NCI-H1694 treated with DMSO at 0.1 percent for 48 hours (cell line): Measurements from ENCODE around the gene CLSTN2.
A peak's percentile ranks its signal among the peaks of the same experiment; 100 is the strongest.

Experiments
- DNase-seq: peaks from one replicate; lab custom pipeline; 2025; lab: John Stamatoyannopoulos, UW

The CLSTN2 gene

GRCh38 chr3:140148824-140149390 is 213.9 kb downstream of the CLSTN2 start:
- DNase-seq = no peak

- no peak for DNase-seq
Measured at GRCh38 chr3:140151321-140151720, 216.3 kb downstream of the CLSTN2 start.

- DNase-seq = peak; percentile 24
Measured at GRCh38 chr3:140152851-140153639, 218.1 kb downstream of the CLSTN2 start.

GRCh38 chr3:140153736-140154135 is 218.8 kb downstream of the CLSTN2 start:
- no peak for DNase-seq

- DNase-seq = no peak
Measured at GRCh38 chr3:140157161-140157560, 222.2 kb downstream of the CLSTN2 start.

- DNase-seq = no peak
Measured at GRCh38 chr3:140159646-140160045, 224.7 kb downstream of the CLSTN2 start.

GRCh38 chr3:140160553-140160952 is 225.6 kb downstream of the CLSTN2 start:
- DNase-seq = no peak

- DNase-seq = no peak
Measured at GRCh38 chr3:140162551-140162950, 227.6 kb downstream of the CLSTN2 start.

GRCh38 chr3:140163159-140163763 is 228.3 kb downstream of the CLSTN2 start:
- no peak for DNase-seq

GRCh38 chr3:140164156-140164555 is 229.2 kb downstream of the CLSTN2 start:
- DNase-seq = no peak

GRCh38 chr3:140164922-140165590 is 230.1 kb downstream of the CLSTN2 start:
- DNase-seq = peak; percentile 84

GRCh38 chr3:140165781-140166180 is 230.8 kb downstream of the CLSTN2 start:
- DNase-seq = peak; percentile 86

- DNase-seq = no peak
Measured at GRCh38 chr3:140166861-140167599, 232.0 kb downstream of the CLSTN2 start.

GRCh38 chr3:140167600-140168281 is 232.8 kb downstream of the CLSTN2 start:
- no peak for DNase-seq

GRCh38 chr3:140170612-140171011 is 235.6 kb downstream of the CLSTN2 start:
- DNase-seq = no peak

- DNase-seq = no peak
Measured at GRCh38 chr3:140176526-140176925, 241.5 kb downstream of the CLSTN2 start.

GRCh38 chr3:140177943-140178342 is 243.0 kb downstream of the CLSTN2 start:
- DNase-seq = no peak

- DNase-seq = no peak
Measured at GRCh38 chr3:140178482-140178881, 243.5 kb downstream of the CLSTN2 start.

GRCh38 chr3:140180603-140181002 is 245.6 kb downstream of the CLSTN2 start:
- peak; percentile 67 for DNase-seq

GRCh38 chr3:140185375-140185774 is 250.4 kb downstream of the CLSTN2 start:
- no peak for DNase-seq

- peak; percentile 99 for DNase-seq
Measured at GRCh38 chr3:140186421-140186920, 251.5 kb downstream of the CLSTN2 start.
